ENCODE results near the gene TIPARP.

The TIPARP gene

GRCh38 chr3:156704370-156705036 is 30.1 kb downstream of the TIPARP start:
- Histone ChIP-seq H3K9ac (ENCODE audit: low read length) (no peak overlapping the region), H3F3A (ENCODE audit: insufficient read depth, low read length) (no peaks in the 10 kb centered on the region), H4K20me1 (ENCODE audit: insufficient read depth, low read length) (no peaks in the 10 kb centered on the region), H2AFZ (ENCODE audit: low read length) (no peak overlapping the region), H3K27me3 (ENCODE audit: insufficient read depth, low read length) (no peaks in the 10 kb centered on the region), H3K79me2 (ENCODE audit: insufficient read depth, low read length) (peaks cover 5% of the 10 kb centered on the region), H3K9me2 (ENCODE audit: low read depth, low read length) (no peaks in the 10 kb centered on the region), H3K4me2 (ENCODE audit: low read length) (no peak overlapping the region), H3K9me3 (ENCODE audit: low read length) (no peaks in the 10 kb centered on the region), H3K4me3 (ENCODE audit: low read depth, low read length, poor library complexity, severe bottlenecking) (no peak overlapping the region), H3K36me3 (ENCODE audit: insufficient read depth, low read length) (peaks cover 92% of the 10 kb centered on the region), H3K4me1 (ENCODE audit: insufficient read depth, low read length, severe bottlenecking) (peaks cover 13% of the 10 kb centered on the region), H3K27ac (ENCODE audit: low read depth, low read length, poor library complexity, severe bottlenecking) (no peak overlapping the region)
- no peak for TF ChIP-seq CTCF (IDR thresholded peaks at IDR 0.05; ENCODE audit: low read length)
- TF ChIP-seq EZH2 (IDR thresholded peaks at IDR 0.05; ENCODE audit: borderline replicate concordance, low read length): no peak

- Histone ChIP-seq H2AFZ (ENCODE audit: low read length) (no peak overlapping the region), H4K20me1 (ENCODE audit: insufficient read depth, low read length) (no peaks in the 10 kb centered on the region), H3K4me3 (ENCODE audit: low read depth, low read length, poor library complexity, severe bottlenecking) (no peak overlapping the region), H3K36me3 (ENCODE audit: insufficient read depth, low read length) (peaks cover 95% of the 10 kb centered on the region), H3K9ac (ENCODE audit: low read length) (no peak overlapping the region), H3K9me3 (ENCODE audit: low read length) (no peaks in the 10 kb centered on the region), H3K9me2 (ENCODE audit: low read depth, low read length) (no peaks in the 10 kb centered on the region), H3F3A (ENCODE audit: insufficient read depth, low read length) (no peaks in the 10 kb centered on the region), H3K27me3 (ENCODE audit: insufficient read depth, low read length) (no peaks in the 10 kb centered on the region), H3K4me1 (ENCODE audit: insufficient read depth, low read length, severe bottlenecking) (peaks cover 13% of the 10 kb centered on the region), H3K27ac (ENCODE audit: low read depth, low read length, poor library complexity, severe bottlenecking) (peak overlapping the region; percentile 18), H3K4me2 (ENCODE audit: low read length) (no peak overlapping the region), H3K79me2 (ENCODE audit: insufficient read depth, low read length) (0 out of 2 replicates have a peak, but pooled peaks cover 1% of the 10 kb centered on the region)
- TF ChIP-seq EZH2 (IDR thresholded peaks at IDR 0.05; ENCODE audit: borderline replicate concordance, low read length) (no peak), CTCF (IDR thresholded peaks at IDR 0.05; ENCODE audit: low read length) (no peak)
Observed at GRCh38 chr3:156705761-156706616, 31.6 kb downstream of the TIPARP start.

GRCh38 chr3:156707588-156707987 is 33.2 kb downstream of the TIPARP start:
- Histone ChIP-seq H3K4me3 (ENCODE audit: low read depth, low read length, poor library complexity, severe bottlenecking) (no peak overlapping the region), H3F3A (ENCODE audit: insufficient read depth, low read length) (no peaks in the 10 kb centered on the region), H4K20me1 (ENCODE audit: insufficient read depth, low read length) (no peaks in the 10 kb centered on the region), H3K4me2 (ENCODE audit: low read length) (no peak overlapping the region), H3K27ac (ENCODE audit: low read depth, low read length, poor library complexity, severe bottlenecking) (no peak overlapping the region), H3K27me3 (ENCODE audit: insufficient read depth, low read length) (no peaks in the 10 kb centered on the region), H3K9me2 (ENCODE audit: low read depth, low read length) (no peaks in the 10 kb centered on the region), H3K36me3 (ENCODE audit: insufficient read depth, low read length) (peaks cover 84% of the 10 kb centered on the region), H2AFZ (ENCODE audit: low read length) (no peak overlapping the region), H3K4me1 (ENCODE audit: insufficient read depth, low read length, severe bottlenecking) (peaks cover 13% of the 10 kb centered on the region), H3K79me2 (ENCODE audit: insufficient read depth, low read length) (no peaks in the 10 kb centered on the region), H3K9me3 (ENCODE audit: low read length) (no peaks in the 10 kb centered on the region), H3K9ac (ENCODE audit: low read length) (no peak overlapping the region)
- no peak for TF ChIP-seq EZH2 (IDR thresholded peaks at IDR 0.05; ENCODE audit: borderline replicate concordance, low read length)
- no peak for TF ChIP-seq CTCF (IDR thresholded peaks at IDR 0.05; ENCODE audit: low read length)

Data from OCI-LY1 (cell line).